CD4-positive, alpha-beta T cell treated with Interleukin-2 at 100 ng/mL for 4 hours (primary cell): ENCODE data around the gene USE1.
"Not testable (repeated sequence)": the region's sequence is repeated elsewhere in the genome, so short reads cannot be mapped to it uniquely, and the experiment has no call there.

Experiments used
- DNase-seq: peaks from one replicate; pipeline ENCODE4 v3.0.0-alpha.2; 2020; ENCODE audit warnings: low spot score

Gene USE1

GRCh38 chr19:17215127-17215971 lies at the start of gene USE1:
Gene USE1, plus strand, starts transcription at chr19:17215357. Its CDS starts 49 bp downstream, at chr19:17215406.
- DNase-seq = peak; percentile 90

GRCh38 chr19:17165715-17166114 lies 49.4 kb upstream of the USE1 start:
- no peak for DNase-seq

GRCh38 chr19:17170538-17171297 lies 44.4 kb upstream of the USE1 start:
- DNase-seq = no peak

- no peak for DNase-seq
Observed at GRCh38 chr19:17171874-17172273, 43.3 kb upstream of the USE1 start.

GRCh38 chr19:17172624-17173345 lies 42.4 kb upstream of the USE1 start:
- DNase-seq = no peak

- DNase-seq = no peak
Observed at GRCh38 chr19:17178291-17178690, 36.9 kb upstream of the USE1 start.

- DNase-seq = no peak
Observed at GRCh38 chr19:17180997-17181702, 34.0 kb upstream of the USE1 start.

GRCh38 chr19:17183271-17183761 lies 31.8 kb upstream of the USE1 start:
- DNase-seq = peak; percentile 12

GRCh38 chr19:17183858-17184321 lies 31.3 kb upstream of the USE1 start:
- peak; percentile 13 for DNase-seq

- DNase-seq = peak; percentile 66
Observed at GRCh38 chr19:17184371-17184841, 30.8 kb upstream of the USE1 start.

GRCh38 chr19:17185590-17185989 lies 29.6 kb upstream of the USE1 start:
- DNase-seq = no peak

- not testable (repeated sequence) for DNase-seq
Observed at GRCh38 chr19:17191736-17192135, 23.4 kb upstream of the USE1 start.

GRCh38 chr19:17192751-17193150 lies 22.4 kb upstream of the USE1 start:
- no peak for DNase-seq

GRCh38 chr19:17194608-17195007 lies 20.5 kb upstream of the USE1 start:
- DNase-seq = no peak

- no peak for DNase-seq
Observed at GRCh38 chr19:17195106-17195505, 20.1 kb upstream of the USE1 start.

GRCh38 chr19:17196610-17197009 lies 18.5 kb upstream of the USE1 start:
- DNase-seq = no peak

GRCh38 chr19:17197666-17198065 lies 17.5 kb upstream of the USE1 start:
- DNase-seq = no peak

GRCh38 chr19:17200408-17201079 lies 14.6 kb upstream of the USE1 start:
- no peak for DNase-seq

- no peak for DNase-seq
Observed at GRCh38 chr19:17202249-17202648, 12.9 kb upstream of the USE1 start.

- DNase-seq = no peak
Observed at GRCh38 chr19:17202713-17203112, 12.4 kb upstream of the USE1 start.
